ENCODE results near the gene ZNF613.
"Not testable (repeated sequence)": the region's sequence is repeated elsewhere in the genome, so short reads cannot be mapped to it uniquely, and the experiment has no call there.

DNA sequence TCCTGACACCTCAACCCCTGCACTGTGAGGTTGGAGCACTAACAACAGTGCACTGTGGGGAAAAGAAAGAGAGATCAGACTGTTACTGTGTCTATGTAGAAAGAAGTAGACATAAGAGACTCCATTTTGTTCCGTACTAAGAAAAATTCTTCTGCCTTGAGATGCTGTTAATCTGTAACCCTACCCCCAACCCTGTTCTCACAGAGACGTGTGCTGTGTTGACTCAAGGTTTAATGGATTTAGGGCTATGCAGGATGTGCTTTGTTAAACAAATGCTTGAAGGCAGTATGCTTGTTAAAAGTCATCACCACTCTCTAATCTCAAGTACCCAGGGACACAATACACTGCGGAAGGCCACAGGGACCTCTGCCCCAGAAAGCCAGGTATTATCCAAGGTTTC lies 21.6 kb upstream of the ZNF613 start:
- not testable (repeated sequence) for TF ChIP-seq CTCF, POLR2A, POLR2AphosphoS5 (IDR thresholded peaks at IDR 0.05)
